WTC11 (cell line): ENCODE data around the gene CREB1. TPM values are rescaled to one million over a fixed set of nuclear protein-coding genes. Genes with fewer than 3 reads are reported as not detected.

Experiments used
- ATAC-seq: fragments of 200-7000 bp; cut with Tn5 transposase; 2 replicates; pipeline ENCODE4 v1.10.0; 2021; ENCODE audit warnings: mild to moderate bottlenecking, moderate library complexity
- CTCF ChIA-PET: fragments of 300-600 bp; sonication (Branson Sonifier 250); formaldehyde crosslinking; loops from one replicate; lab custom pipeline; 2021; ENCODE audit warnings: antibody characterized with exemption; lab: Charles Lee
- POLR2A ChIA-PET: fragments of 350-600 bp; sonication (Branson Sonifier 250); formaldehyde crosslinking; loops from one replicate; lab custom pipeline; 2021; ENCODE audit warnings: antibody characterized with exemption; lab: Charles Lee
- DNase-seq: peaks from one replicate; pipeline ENCODE4 v3.0.0; 2021; ENCODE audit warnings: low spot score
- H3K27ac Mint-ChIP-seq: 2 replicates; pipeline ENCODE4 v1.8.0; 2021; ENCODE audit warnings: mixed read lengths
- H3K27me3 Mint-ChIP-seq: 2 replicates; pipeline ENCODE4 v1.8.0; 2021; ENCODE audit warnings: low read depth, mild to moderate bottlenecking, moderate library complexity, mixed read lengths
- H3K36me3 Mint-ChIP-seq: 2 replicates; pipeline ENCODE4 v1.8.0; 2021; ENCODE audit warnings: mixed read lengths
- H3K4me1 Mint-ChIP-seq: 2 replicates; pipeline ENCODE4 v1.8.0; 2022; ENCODE audit warnings: mixed read lengths
- H3K4me3 Mint-ChIP-seq: 2 replicates; pipeline ENCODE4 v1.8.0; 2021; ENCODE audit warnings: mild to moderate bottlenecking, moderate library complexity, mixed read lengths
- H3K9me3 Mint-ChIP-seq: 2 replicates; pipeline ENCODE4 v1.8.0; 2021; ENCODE audit warnings: mixed read lengths
- AR ChIP-seq: fragments of 250-450 bp; sonication (Bioruptor Pico); IDR thresholded peaks from 2 replicates; pipeline ENCODE4 v1.9.0; 2021; ENCODE audit warnings: mild to moderate bottlenecking
- ARID4B ChIP-seq: sonication (generic); formaldehyde crosslinking; IDR thresholded peaks from 2 replicates; pipeline ENCODE4 v1.8.0; 2023; ENCODE audit warnings: missing genetic modification reagents, mild to moderate bottlenecking, borderline replicate concordance
- CTCF ChIP-seq: fragments of 200-600 bp; IDR thresholded peaks from 2 replicates; pipeline ENCODE4 v1.8.0; 2022; ENCODE audit warnings: antibody characterized with exemption
- ESRRA ChIP-seq: sonication (generic); formaldehyde crosslinking; IDR thresholded peaks from 2 replicates; pipeline ENCODE4 v1.8.1; 2022; ENCODE audit warnings: mild to moderate bottlenecking, missing genetic modification reagents, borderline replicate concordance
- FOXP1 ChIP-seq: sonication (generic); formaldehyde crosslinking; IDR thresholded peaks from 2 replicates; pipeline ENCODE4 v1.8.0; 2022; ENCODE audit warnings: missing genetic modification reagents, mild to moderate bottlenecking, moderate library complexity, borderline replicate concordance
- GABPB1 ChIP-seq: sonication (generic); formaldehyde crosslinking; IDR thresholded peaks from 2 replicates; pipeline ENCODE4 v1.8.1; 2023; ENCODE audit warnings: mild to moderate bottlenecking, missing genetic modification reagents
- GRHL2 ChIP-seq: fragments of 250-450 bp; sonication (Bioruptor Pico); IDR thresholded peaks from 2 replicates; pipeline ENCODE4 v1.8.0; 2022; ENCODE audit warnings: mild to moderate bottlenecking, moderate library complexity; ENCODE audit not compliant: insufficient replicate concordance, severe bottlenecking
- IRF2 ChIP-seq: sonication (generic); formaldehyde crosslinking; IDR thresholded peaks from 2 replicates; pipeline ENCODE4 v1.8.0; 2022; ENCODE audit warnings: low read depth, missing genetic modification reagents, borderline replicate concordance
- MAX ChIP-seq: sonication (generic); formaldehyde crosslinking; IDR thresholded peaks from 2 replicates; pipeline ENCODE4 v1.8.0; 2022; ENCODE audit warnings: mild to moderate bottlenecking, missing genetic modification reagents
- MLX ChIP-seq: sonication (generic); formaldehyde crosslinking; IDR thresholded peaks from 2 replicates; pipeline ENCODE4 v1.8.1; 2023; ENCODE audit warnings: mild to moderate bottlenecking, missing genetic modification reagents, moderate library complexity
- SMAD4 ChIP-seq: sonication (generic); formaldehyde crosslinking; IDR thresholded peaks from 2 replicates; pipeline ENCODE4 v1.8.0; 2022; ENCODE audit warnings: mild to moderate bottlenecking, missing genetic modification reagents
- TCF7 ChIP-seq: sonication (generic); formaldehyde crosslinking; IDR thresholded peaks from 2 replicates; pipeline ENCODE4 v1.8.0; 2022; ENCODE audit warnings: mild to moderate bottlenecking, low read depth, missing genetic modification reagents, moderate library complexity
- USF1 ChIP-seq: sonication (generic); formaldehyde crosslinking; IDR thresholded peaks from 2 replicates; pipeline ENCODE4 v1.8.0; 2022; ENCODE audit warnings: mild to moderate bottlenecking, missing genetic modification reagents
- USF2 ChIP-seq: sonication (generic); formaldehyde crosslinking; IDR thresholded peaks from 2 replicates; pipeline ENCODE4 v1.8.1; 2023; ENCODE audit warnings: mild to moderate bottlenecking, missing genetic modification reagents, moderate library complexity
- ZNF138 ChIP-seq: sonication (generic); formaldehyde crosslinking; conservative IDR thresholded peaks from 2 replicates; pipeline ENCODE4 v1.8.1; 2022; ENCODE audit warnings: mild to moderate bottlenecking, moderate library complexity, missing genetic modification reagents
- ZNF219 ChIP-seq: sonication (generic); formaldehyde crosslinking; IDR thresholded peaks from 2 replicates; pipeline ENCODE4 v1.8.0; 2023; ENCODE audit warnings: missing genetic modification reagents, mild to moderate bottlenecking, borderline replicate concordance
- total RNA-seq: library from RNA; stranded (reverse); gene quantifications from 3 replicates; pipeline ENCODE4 v1.2.3, GENCODE V29; 2021

CREB1 gene
- total RNA-seq, 1 experiment from 2014 or later: 97.7 TPM

- peak; percentile 54; the same call in 1 of the 2 replicates for TF ChIP-seq ARID4B (CRISPR knock-in tag)
- TF ChIP-seq USF1 (CRISPR knock-in tag): peak; percentile 37; the same call in 1 of the 2 replicates
- peak; percentile 40; the same call in 1 of the 2 replicates for TF ChIP-seq ZNF219 (CRISPR knock-in tag)
- TF ChIP-seq MAX (CRISPR knock-in tag): peak; percentile 64; the same call in 1 of the 2 replicates
- TF ChIP-seq GABPB1: no peak
- TF ChIP-seq FOXP1 (CRISPR knock-in tag): peak; percentile 25; the same call in 1 of the 2 replicates
- TF ChIP-seq ESRRA (CRISPR knock-in tag): peak; percentile 36; the same call in 1 of the 2 replicates
Observed at GRCh38 chr2:207529330-207530159, at the start of gene CREB1 (continued).

- peaks cover 41% of the 10 kb centered on the region for H3K4me1 Mint-ChIP-seq
- TF ChIP-seq GABPB1: no peak
- TF ChIP-seq USF2 (CRISPR knock-in tag): no peak
- no peak for TF ChIP-seq MLX (CRISPR knock-in tag)
- TF ChIP-seq CTCF: no peak
- H3K27ac Mint-ChIP-seq: no peak overlapping the region
- DNase-seq (no peak), ATAC-seq (no peak)
- no peaks in the 10 kb centered on the region for H3K36me3 Mint-ChIP-seq
- ChIA-PET CTCF (interaction anchor here (1.5 kb wide), 1 partner anchor 680 kb away, joined by 5 read pairs; no protein-coding TSS in a partner anchor), POLR2A (interaction anchor here (1.0 kb wide), 1 partner anchor 254 kb away, joined by 3 read pairs; no protein-coding TSS in a partner anchor)
- H3K9me3 Mint-ChIP-seq: no peaks in the 10 kb centered on the region
- H3K27me3 Mint-ChIP-seq: no peaks in the 10 kb centered on the region
- no peak overlapping the region for H3K4me3 Mint-ChIP-seq
Observed at GRCh38 chr2:207480521-207481040, 49.2 kb upstream of the CREB1 start.

GRCh38 chr2:207481924-207482323 is 47.8 kb upstream of the CREB1 start:
- Mint-ChIP-seq H3K4me3 (no peak overlapping the region), H3K36me3 (no peaks in the 10 kb centered on the region), H3K4me1 (peaks cover 28% of the 10 kb centered on the region), H3K27me3 (no peaks in the 10 kb centered on the region), H3K27ac (no peak overlapping the region), H3K9me3 (no peaks in the 10 kb centered on the region)
- ATAC-seq (peak; percentile 22; the same call in 1 of the 2 replicates), DNase-seq (no peak)
- ChIA-PET POLR2A (no interaction called here), CTCF (interaction anchor here (0.6 kb wide), 1 partner anchor 15 kb away, joined by 3 read pairs; no protein-coding TSS in a partner anchor)
- TF ChIP-seq IRF2 (no peak), TCF7 (no peak), ZNF138 (CRISPR knock-in tag) (no peak), AR (CRISPR knock-in tag) (no peak), MLX (CRISPR knock-in tag) (no peak), GRHL2 (CRISPR knock-in tag) (no peak), SMAD4 (CRISPR knock-in tag) (no peak)
